Astrocyte (in vitro differentiated cells and primary cell): ENCODE data around the gene FIZ1. TPM values are rescaled to one million over a fixed set of nuclear protein-coding genes. Genes with fewer than 3 reads are reported as not detected.

Experiments
- DNase-seq: peaks from one replicate; pipeline ENCODE4 v3.0.0-alpha.2; 2010; ENCODE audit warnings: low read depth
- FAIRE-seq: peaks from 2 replicates; lab custom pipeline; 2011; peaks lifted over from hg19 to GRCh38; lab: Jason Lieb, UNC
- H2AFZ ChIP-seq: 2 replicates; pipeline ENCODE4 v1.6.0; 2012; ENCODE audit warnings: low read depth, low read length, inconsistent platforms
- H3K27ac ChIP-seq: 2 replicates; pipeline ENCODE4 v1.5.1; 2011; ENCODE audit warnings: low read depth, low read length, inconsistent platforms
- H3K27me3 ChIP-seq: 2 replicates; pipeline ENCODE4 v1.6.0; 2011; ENCODE audit warnings: low read length, inconsistent platforms; ENCODE audit not compliant: insufficient read depth
- H3K36me3 ChIP-seq: 2 replicates; pipeline ENCODE4 v1.5.1; 2011; ENCODE audit warnings: low read length, inconsistent platforms; ENCODE audit not compliant: insufficient read depth
- H3K4me1 ChIP-seq: 2 replicates; pipeline ENCODE4 v1.5.1; 2011; ENCODE audit warnings: low read length, inconsistent platforms; ENCODE audit not compliant: insufficient read depth
- H3K4me2 ChIP-seq: 2 replicates; pipeline ENCODE4 v1.6.0; 2012; ENCODE audit warnings: low read length, inconsistent platforms
- H3K4me3 ChIP-seq: 2 replicates; pipeline ENCODE4 v1.5.1; 2011; ENCODE audit warnings: low read depth, mild to moderate bottlenecking, low read length, inconsistent platforms; ENCODE audit not compliant: insufficient read depth
- H3K79me2 ChIP-seq: 2 replicates; pipeline ENCODE4 v1.6.0; 2012; ENCODE audit warnings: mild to moderate bottlenecking, low read length, inconsistent platforms; ENCODE audit not compliant: insufficient read depth
- H3K9ac ChIP-seq: 2 replicates; pipeline ENCODE4 v1.6.0; 2012; ENCODE audit warnings: mild to moderate bottlenecking, low read length, inconsistent platforms
- H3K9me3 ChIP-seq: 2 replicates; pipeline ENCODE4 v1.5.1; 2012; ENCODE audit warnings: low read depth, mild to moderate bottlenecking, low read length, inconsistent platforms; ENCODE audit not compliant: insufficient read depth
- H4K20me1 ChIP-seq: 2 replicates; pipeline ENCODE4 v1.6.0; 2012; ENCODE audit warnings: low read length, inconsistent platforms; ENCODE audit not compliant: insufficient read depth
- H3K27ac Mint-ChIP-seq: one replicate; pipeline ENCODE4 v1.8.0; 2021; ENCODE audit warnings: mild to moderate bottlenecking, mixed read lengths; ENCODE audit not compliant: unreplicated experiment
- H3K27me3 Mint-ChIP-seq: one replicate; pipeline ENCODE4 v1.8.0; 2021; ENCODE audit warnings: low read depth, mixed read lengths; ENCODE audit not compliant: unreplicated experiment
- H3K36me3 Mint-ChIP-seq: one replicate; pipeline ENCODE4 v1.8.0; 2021; ENCODE audit warnings: low read depth, mixed read lengths; ENCODE audit not compliant: unreplicated experiment
- H3K4me1 Mint-ChIP-seq: one replicate; pipeline ENCODE4 v1.8.0; 2021; ENCODE audit warnings: low read depth, mixed read lengths; ENCODE audit not compliant: unreplicated experiment
- H3K4me3 Mint-ChIP-seq: one replicate; pipeline ENCODE4 v1.8.0; 2021; ENCODE audit warnings: mild to moderate bottlenecking, moderate library complexity, mixed read lengths; ENCODE audit not compliant: unreplicated experiment
- H3K9me3 Mint-ChIP-seq: one replicate; pipeline ENCODE4 v1.8.0; 2021; ENCODE audit warnings: mild to moderate bottlenecking, mixed read lengths; ENCODE audit not compliant: unreplicated experiment
- EZH2 ChIP-seq: IDR thresholded peaks from 2 replicates; pipeline ENCODE4 v1.6.1; 2012; ENCODE audit warnings: mild to moderate bottlenecking, low read length, inconsistent platforms; ENCODE audit not compliant: insufficient read depth
- total RNA-seq: library from RNA; stranded (reverse); gene quantifications from 2 replicates; pipeline ENCODE4 v1.2.1, GENCODE V29; 2021
- TF ChIP-seq, protein P1 (sequence below): IDR thresholded peaks from 2 replicates; pipeline ENCODE4 v1.5.1; 2011; ENCODE audit warnings: low read depth, mild to moderate bottlenecking, inconsistent platforms, low read length, moderate library complexity; ENCODE audit not compliant: insufficient read depth

FIZ1 gene
- total RNA-seq, 1 donor from 2014 or later, result 14.5 TPM

DNA sequence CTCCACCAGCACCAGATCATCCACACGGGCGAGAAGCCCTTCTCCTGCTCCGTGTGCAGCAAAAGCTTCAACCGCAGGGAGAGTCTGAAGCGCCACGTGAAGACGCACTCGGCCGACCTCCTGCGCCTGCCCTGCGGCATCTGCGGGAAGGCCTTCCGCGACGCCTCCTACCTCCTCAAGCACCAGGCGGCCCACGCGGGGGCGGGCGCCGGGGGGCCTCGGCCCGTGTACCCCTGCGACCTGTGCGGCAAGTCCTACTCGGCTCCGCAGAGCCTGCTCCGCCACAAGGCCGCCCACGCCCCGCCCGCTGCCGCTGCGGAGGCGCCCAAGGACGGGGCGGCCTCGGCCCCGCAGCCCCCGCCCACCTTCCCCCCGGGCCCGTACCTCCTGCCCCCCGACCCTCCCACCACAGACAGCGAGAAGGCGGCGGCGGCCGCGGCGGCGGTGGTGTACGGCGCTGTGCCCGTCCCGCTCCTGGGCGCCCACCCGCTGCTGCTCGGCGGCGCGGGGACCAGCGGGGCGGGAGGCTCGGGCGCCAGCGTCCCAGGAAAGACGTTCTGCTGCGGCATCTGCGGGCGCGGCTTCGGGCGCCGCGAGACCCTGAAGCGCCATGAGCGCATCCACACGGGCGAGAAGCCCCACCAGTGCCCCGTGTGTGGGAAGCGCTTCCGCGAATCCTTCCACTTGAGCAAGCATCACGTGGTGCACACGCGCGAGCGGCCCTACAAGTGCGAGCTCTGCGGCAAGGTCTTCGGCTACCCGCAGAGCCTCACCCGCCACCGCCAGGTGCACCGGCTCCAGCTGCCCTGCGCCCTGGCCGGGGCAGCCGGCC, 15.6 kb upstream of the FIZ1 start:
- no peak overlapping the region for H3K9ac ChIP-seq
- Mint-ChIP-seq H3K36me3 (peaks cover 16% of the 10 kb centered on the region), H3K9me3 (peaks cover 2% of the 10 kb centered on the region), H3K27ac (no peak overlapping the region), H3K4me1 (peaks cover 1% of the 10 kb centered on the region), H3K27me3 (no peaks in the 10 kb centered on the region), H3K4me3 (no peak overlapping the region)
- FAIRE-seq (no peak), DNase-seq (no peak)
- H3K9me3 ChIP-seq, result no peaks in the 10 kb centered on the region
- no peak overlapping the region for H2AFZ ChIP-seq
- H3K4me3 ChIP-seq, result no peak overlapping the region
- no peaks in the 10 kb centered on the region for H3K27me3 ChIP-seq
- no peaks in the 10 kb centered on the region for H3K36me3 ChIP-seq
- no peaks in the 10 kb centered on the region for H3K4me1 ChIP-seq
- H4K20me1 ChIP-seq, result peaks cover 37% of the 10 kb centered on the region
- peaks cover 30% of the 10 kb centered on the region for H3K79me2 ChIP-seq
- H3K4me2 ChIP-seq, result no peak overlapping the region
- TF ChIP-seq, protein P1, sequence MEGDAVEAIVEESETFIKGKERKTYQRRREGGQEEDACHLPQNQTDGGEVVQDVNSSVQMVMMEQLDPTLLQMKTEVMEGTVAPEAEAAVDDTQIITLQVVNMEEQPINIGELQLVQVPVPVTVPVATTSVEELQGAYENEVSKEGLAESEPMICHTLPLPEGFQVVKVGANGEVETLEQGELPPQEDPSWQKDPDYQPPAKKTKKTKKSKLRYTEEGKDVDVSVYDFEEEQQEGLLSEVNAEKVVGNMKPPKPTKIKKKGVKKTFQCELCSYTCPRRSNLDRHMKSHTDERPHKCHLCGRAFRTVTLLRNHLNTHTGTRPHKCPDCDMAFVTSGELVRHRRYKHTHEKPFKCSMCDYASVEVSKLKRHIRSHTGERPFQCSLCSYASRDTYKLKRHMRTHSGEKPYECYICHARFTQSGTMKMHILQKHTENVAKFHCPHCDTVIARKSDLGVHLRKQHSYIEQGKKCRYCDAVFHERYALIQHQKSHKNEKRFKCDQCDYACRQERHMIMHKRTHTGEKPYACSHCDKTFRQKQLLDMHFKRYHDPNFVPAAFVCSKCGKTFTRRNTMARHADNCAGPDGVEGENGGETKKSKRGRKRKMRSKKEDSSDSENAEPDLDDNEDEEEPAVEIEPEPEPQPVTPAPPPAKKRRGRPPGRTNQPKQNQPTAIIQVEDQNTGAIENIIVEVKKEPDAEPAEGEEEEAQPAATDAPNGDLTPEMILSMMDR, result no peak
- no peak for TF ChIP-seq EZH2
- no peak overlapping the region for H3K27ac ChIP-seq

DNA sequence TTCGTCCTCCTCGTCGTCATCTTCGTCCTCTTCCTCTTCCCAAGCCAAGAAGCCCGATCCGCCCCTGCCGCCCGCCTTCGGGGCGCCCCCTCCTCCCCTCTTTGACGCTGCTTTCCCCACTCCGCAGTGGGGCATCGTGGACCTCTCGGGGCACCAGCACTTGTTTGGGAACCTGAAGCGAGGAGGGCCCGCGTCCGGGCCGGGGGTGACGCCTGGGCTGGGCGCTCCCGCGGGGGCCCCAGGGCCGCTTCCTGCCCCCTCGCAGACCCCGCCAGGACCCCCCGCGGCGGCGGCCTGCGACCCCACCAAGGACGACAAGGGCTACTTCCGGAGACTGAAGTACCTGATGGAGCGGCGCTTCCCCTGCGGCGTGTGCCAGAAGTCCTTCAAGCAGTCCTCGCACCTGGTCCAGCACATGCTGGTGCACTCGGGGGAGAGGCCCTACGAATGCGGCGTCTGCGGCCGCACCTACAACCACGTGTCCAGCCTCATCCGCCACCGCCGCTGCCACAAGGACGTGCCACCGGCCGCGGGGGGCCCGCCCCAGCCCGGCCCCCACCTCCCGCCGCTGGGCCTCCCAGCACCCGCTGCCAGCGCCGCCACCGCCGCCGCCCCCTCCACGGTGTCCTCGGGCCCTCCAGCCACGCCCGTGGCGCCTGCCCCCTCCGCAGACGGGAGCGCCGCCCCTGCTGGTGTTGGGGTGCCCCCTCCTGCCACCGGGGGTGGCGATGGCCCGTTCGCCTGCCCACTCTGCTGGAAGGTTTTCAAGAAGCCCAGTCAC, 14.8 kb upstream of the FIZ1 start:
- H2AFZ ChIP-seq, result no peak overlapping the region
- H3K4me2 ChIP-seq, result no peak overlapping the region
- peaks cover 39% of the 10 kb centered on the region for H3K79me2 ChIP-seq
- peaks cover 5% of the 10 kb centered on the region for H3K36me3 ChIP-seq
- no peaks in the 10 kb centered on the region for H3K4me1 ChIP-seq
- no peaks in the 10 kb centered on the region for H3K9me3 ChIP-seq
- H3K9ac ChIP-seq, result no peak overlapping the region
- H3K27me3 Mint-ChIP-seq, result no peaks in the 10 kb centered on the region
- no peak for TF ChIP-seq EZH2
- TF ChIP-seq, protein P1, result no peak
- no peak overlapping the region for H3K4me3 Mint-ChIP-seq
- FAIRE-seq (no peak), DNase-seq (no peak)
- peaks cover 1% of the 10 kb centered on the region for H3K4me1 Mint-ChIP-seq
- H3K27me3 ChIP-seq, result no peaks in the 10 kb centered on the region
- peaks cover 45% of the 10 kb centered on the region for H4K20me1 ChIP-seq
- no peak overlapping the region for H3K4me3 ChIP-seq
- peaks cover 25% of the 10 kb centered on the region for H3K36me3 Mint-ChIP-seq
- peaks cover 2% of the 10 kb centered on the region for H3K9me3 Mint-ChIP-seq
- no peak overlapping the region for H3K27ac ChIP-seq
- no peak overlapping the region for H3K27ac Mint-ChIP-seq
